Trophoblast cell (in vitro differentiated cells and primary cell): ENCODE data around the gene FRS3.
A peak's percentile ranks its signal among the peaks of the same experiment; 100 is the strongest.

Source experiments
- DNase-seq, 2 donors: peaks; one replicate each; pipeline ENCODE4 v3.0.0-alpha.2; 2016
- H2AFZ ChIP-seq: 2 replicates; pipeline ENCODE4 v1.6.1; 2013; ENCODE audit warnings: low read length, moderate library complexity, mild to moderate bottlenecking; ENCODE audit not compliant: insufficient read depth, poor library complexity
- H2AK5ac ChIP-seq: 2 replicates; pipeline ENCODE4 v1.6.1; 2013; ENCODE audit warnings: mild to moderate bottlenecking, low read length
- H2BK120ac ChIP-seq: 2 replicates; pipeline ENCODE4 v1.6.1; 2013; ENCODE audit warnings: low read length, mild to moderate bottlenecking, moderate library complexity; ENCODE audit not compliant: insufficient read depth, poor library complexity
- H2BK12ac ChIP-seq: 2 replicates; pipeline ENCODE4 v1.6.1; 2013; ENCODE audit warnings: mild to moderate bottlenecking, low read length, moderate library complexity
- H2BK5ac ChIP-seq: 2 replicates; pipeline ENCODE4 v1.6.1; 2013; ENCODE audit warnings: low read length, low read depth, moderate library complexity, mild to moderate bottlenecking; ENCODE audit not compliant: poor library complexity
- H3K14ac ChIP-seq: 2 replicates; pipeline ENCODE4 v1.6.1; 2013; ENCODE audit warnings: mild to moderate bottlenecking, low read length
- H3K18ac ChIP-seq: 2 replicates; pipeline ENCODE4 v1.6.1; 2013; ENCODE audit warnings: mild to moderate bottlenecking, low read length
- H3K23ac ChIP-seq: 2 replicates; pipeline ENCODE4 v1.6.1; 2013; ENCODE audit warnings: low read length
- H3K27ac ChIP-seq: 2 replicates; pipeline ENCODE4 v1.5.1; 2013; ENCODE audit warnings: low read depth, mild to moderate bottlenecking, inconsistent platforms, low read length, moderate library complexity
- H3K27me3 ChIP-seq: 2 replicates; pipeline ENCODE4 v1.6.1; 2013; ENCODE audit warnings: inconsistent platforms, mild to moderate bottlenecking, low read length, moderate library complexity; ENCODE audit not compliant: insufficient read depth
- H3K36me3 ChIP-seq, 2 experiments: 1 replicate in 1 of 2; 2 replicates in 1 of 2; pipeline ENCODE4 v1.6.1; 2013; ENCODE audit warnings: low read length in 2 of 2, mild to moderate bottlenecking in 2 of 2, moderate library complexity in 1 of 2; ENCODE audit not compliant: insufficient read depth in 2 of 2, control insufficient read depth in 1 of 2
- H3K4ac ChIP-seq: 2 replicates; pipeline ENCODE4 v1.6.1; 2013; ENCODE audit warnings: low read depth, mild to moderate bottlenecking, low read length, moderate library complexity
- H3K4me1 ChIP-seq, 2 experiments: 1 replicate in 1 of 2; 2 replicates in 1 of 2; pipeline ENCODE4 v1.6.1; 2013; ENCODE audit warnings: low read length in 2 of 2, mild to moderate bottlenecking in 2 of 2, moderate library complexity in 1 of 2; ENCODE audit not compliant: insufficient read depth in 2 of 2, control insufficient read depth in 1 of 2
- H3K4me2 ChIP-seq: 2 replicates; pipeline ENCODE4 v1.6.1; 2013; ENCODE audit warnings: inconsistent platforms, mild to moderate bottlenecking, low read length, moderate library complexity
- H3K4me3 ChIP-seq: 2 replicates; pipeline ENCODE4 v1.5.1; 2013; ENCODE audit warnings: mild to moderate bottlenecking, low read depth, low read length, inconsistent platforms
- H3K79me1 ChIP-seq: one replicate; pipeline ENCODE4 v1.6.1; 2013; ENCODE audit warnings: low read length
- H3K79me2 ChIP-seq: 2 replicates; pipeline ENCODE4 v1.6.1; 2013; ENCODE audit warnings: low read length, mild to moderate bottlenecking; ENCODE audit not compliant: control insufficient read depth, insufficient read depth, poor library complexity
- H3K9ac ChIP-seq: 2 replicates; pipeline ENCODE4 v1.6.1; 2013; ENCODE audit warnings: mild to moderate bottlenecking, low read length
- H3K9me3 ChIP-seq: 2 replicates; pipeline ENCODE4 v1.6.1; 2013; ENCODE audit warnings: low read depth, mild to moderate bottlenecking, control low read depth, inconsistent platforms, low read length; ENCODE audit not compliant: insufficient read depth
- H4K12ac ChIP-seq: 2 replicates; pipeline ENCODE4 v1.6.1; 2013; ENCODE audit warnings: low read depth, mild to moderate bottlenecking, low read length, moderate library complexity
- H4K8ac ChIP-seq: 2 replicates; pipeline ENCODE4 v1.6.1; 2013; ENCODE audit warnings: low read depth, mild to moderate bottlenecking, low read length, moderate library complexity
- H4K91ac ChIP-seq: one replicate; pipeline ENCODE4 v1.6.1; 2013; ENCODE audit warnings: low read depth, mild to moderate bottlenecking, low read length, moderate library complexity
- WGBS: extraction: QIAGEN DNeasy Blood & Tissue Kit; methylation state at CpG from one replicate; pipeline ENCODE4 v1.1.7; 2013; ENCODE audit warnings: missing lambda C conversion rate; ENCODE audit not compliant: insufficient read length, insufficient coverage; ENCODE audit errors: extremely low coverage; 5-methylcytosine and 5-hydroxymethylcytosine counted together

Gene FRS3

DNA sequence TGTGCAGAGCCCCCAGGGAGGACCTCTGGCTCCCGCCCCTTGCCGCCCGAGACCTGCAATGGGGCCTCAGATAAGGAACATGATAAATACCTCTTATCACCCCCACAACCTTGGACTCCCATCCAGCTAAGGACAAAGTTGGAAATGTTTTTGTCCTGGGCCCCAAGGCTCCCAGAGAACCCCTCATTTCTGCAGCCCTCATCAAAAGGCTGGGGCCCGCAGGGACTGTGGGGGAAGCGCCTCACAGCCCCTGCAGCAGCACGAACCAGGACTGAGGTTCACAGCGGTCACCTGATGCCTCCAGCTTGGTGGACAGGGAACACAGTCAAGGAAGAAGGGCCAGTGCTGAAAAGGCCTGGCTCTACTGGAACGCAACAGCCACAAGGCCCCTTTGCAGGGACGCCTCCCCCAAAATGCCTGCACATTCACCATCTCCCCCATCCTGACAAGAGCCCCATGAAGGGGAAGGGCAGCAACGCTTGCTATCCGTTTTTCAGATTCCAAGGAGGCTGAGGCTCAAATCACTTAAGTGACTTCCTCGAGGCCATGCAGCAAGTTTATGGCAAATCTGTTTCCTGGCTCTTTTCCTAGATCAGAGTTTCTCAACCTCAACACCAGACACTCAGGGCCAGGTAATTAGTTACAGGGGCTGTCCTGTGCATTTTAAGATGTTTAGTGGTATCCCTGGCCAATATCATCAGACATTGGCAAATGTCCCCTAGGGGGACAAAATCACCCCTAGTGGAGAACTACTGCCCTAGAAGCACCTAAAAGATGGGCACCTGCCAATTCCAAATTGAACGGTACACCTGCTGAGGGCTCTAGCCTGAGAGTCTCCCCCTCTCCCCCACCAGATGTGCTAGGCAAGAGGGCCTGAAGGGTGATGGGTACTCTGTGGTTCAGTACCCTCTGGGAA lies 54.9 kb downstream of the FRS3 start:
- no peak overlapping the region for H3K9ac ChIP-seq
- H2AK5ac ChIP-seq, result no peak overlapping the region
- no peak overlapping the region for H2BK12ac ChIP-seq
- H3K27me3 ChIP-seq, result no peaks in the 10 kb centered on the region
- no peak overlapping the region for H4K8ac ChIP-seq
- H3K27ac ChIP-seq, result no peak overlapping the region
- H2BK5ac ChIP-seq, result peak overlapping the region; percentile 7
- no CpG with 5 or more reads among the region's 13 CpGs for WGBS
- H3K14ac ChIP-seq, result peak overlapping the region; percentile 35
- no peak overlapping the region for H3K4ac ChIP-seq
- peaks cover 13% of the 10 kb centered on the region for H3K79me1 ChIP-seq
- no peak overlapping the region for H3K4me2 ChIP-seq
- DNase-seq, result no peak
- H3K36me3 ChIP-seq, result no peaks in the 10 kb centered on the region
- H4K12ac ChIP-seq, result no peak overlapping the region
- H3K4me3 ChIP-seq, result no peak overlapping the region
- H2BK120ac ChIP-seq, result no peak overlapping the region
- H3K23ac ChIP-seq, result no peak overlapping the region
- peak overlapping the region; percentile 18 for H2AFZ ChIP-seq
- no peaks in the 10 kb centered on the region for H3K9me3 ChIP-seq
- H4K91ac ChIP-seq, result peak overlapping the region; percentile 46
- peaks cover 3% of the 10 kb centered on the region for H3K79me2 ChIP-seq
- H3K4me1 ChIP-seq, result peaks cover 22 to 24% of the 10 kb centered on the region in 2 experiments
- H3K18ac ChIP-seq, result no peak overlapping the region

DNA sequence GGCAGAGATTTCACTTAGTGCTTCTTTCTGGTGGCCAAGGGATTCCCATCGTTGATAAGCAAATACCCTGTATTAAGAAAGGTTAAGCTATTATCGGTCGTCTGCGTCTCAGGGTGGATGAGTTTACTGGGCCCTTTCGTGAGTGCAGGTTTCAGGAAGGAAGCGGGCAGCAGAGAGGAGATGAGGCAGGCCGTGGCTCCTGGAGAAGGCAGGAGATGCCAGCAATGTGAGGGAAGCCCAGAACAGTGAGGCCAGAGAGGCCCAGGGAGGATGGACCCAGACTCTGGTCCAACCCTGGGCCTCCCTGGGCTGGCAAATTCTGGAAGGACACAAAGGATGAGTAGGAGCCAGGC lies 55.5 kb downstream of the FRS3 start:
- H4K91ac ChIP-seq, result peak overlapping the region; percentile 46
- H3K27ac ChIP-seq, result peak overlapping the region; percentile 22
- no peak overlapping the region for H4K12ac ChIP-seq
- no peak overlapping the region for H3K4me3 ChIP-seq
- peaks cover 25 to 28% of the 10 kb centered on the region in 2 experiments for H3K4me1 ChIP-seq
- H3K14ac ChIP-seq, result peak overlapping the region; percentile 35
- peak overlapping the region; percentile 56 for H3K18ac ChIP-seq
- H2BK12ac ChIP-seq, result peak overlapping the region; percentile 16
- no CpG with 5 or more reads among the region's 7 CpGs for WGBS
- H2AFZ ChIP-seq, result peak overlapping the region; percentile 18
- peaks cover 3% of the 10 kb centered on the region for H3K79me2 ChIP-seq
- H3K23ac ChIP-seq, result no peak overlapping the region
- no peaks in the 10 kb centered on the region for H3K27me3 ChIP-seq
- DNase-seq, result no peak
- peak overlapping the region; percentile 7 for H2BK5ac ChIP-seq
- H3K4ac ChIP-seq, result no peak overlapping the region
- no peak overlapping the region for H3K4me2 ChIP-seq
- H3K36me3 ChIP-seq, result no peaks in the 10 kb centered on the region
- peak overlapping the region; percentile 43 for H4K8ac ChIP-seq
- H2AK5ac ChIP-seq, result peak overlapping the region; percentile 74
- peak overlapping the region; percentile 57 for H2BK120ac ChIP-seq
- no peaks in the 10 kb centered on the region for H3K9me3 ChIP-seq
- no peak overlapping the region for H3K9ac ChIP-seq
- peaks cover 13% of the 10 kb centered on the region for H3K79me1 ChIP-seq

DNA sequence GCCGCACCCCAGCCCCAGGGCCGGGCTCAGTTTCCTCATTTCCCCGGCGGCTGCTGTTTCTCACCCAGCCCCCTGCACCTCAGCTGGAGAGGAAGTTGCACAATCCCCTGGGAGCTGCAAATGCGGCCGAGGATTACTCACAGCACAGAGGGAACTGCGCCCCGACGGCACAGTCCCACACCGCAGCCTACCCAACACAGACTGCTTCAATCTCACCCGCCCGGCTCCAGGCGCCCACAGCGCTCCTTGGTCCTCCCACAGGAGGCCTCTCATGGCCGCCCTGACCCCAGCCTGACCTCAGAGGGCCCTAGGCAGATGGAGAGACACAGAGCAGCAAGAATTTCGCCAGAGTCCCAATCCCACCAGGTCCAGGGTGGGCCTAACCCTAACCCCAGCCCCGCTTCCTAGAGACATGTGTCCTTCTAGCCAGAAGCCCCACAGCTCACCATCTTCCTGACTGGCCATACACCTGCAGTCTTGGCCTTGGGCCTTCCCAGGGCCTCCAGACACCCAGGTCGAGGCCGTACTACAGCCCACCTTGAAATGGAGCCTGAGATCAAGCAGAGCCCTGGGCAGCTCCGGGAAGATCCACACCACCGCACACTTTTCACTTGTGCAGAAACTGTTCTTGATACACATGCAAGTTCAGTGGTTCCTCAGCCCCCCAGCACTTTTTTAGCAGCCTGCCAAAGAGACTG lies 56.0 kb downstream of the FRS3 start:
- Histone ChIP-seq H3K9ac (no peak overlapping the region), H3K4me2 (peak overlapping the region; percentile 2), H3K36me3 (no peaks in the 10 kb centered on the region), H3K79me2 (peaks cover 3% of the 10 kb centered on the region), H2AK5ac (peak overlapping the region; percentile 8), H2BK120ac (peak overlapping the region; percentile 57), H4K12ac (peak overlapping the region; percentile 19), H3K4me1 (peaks cover 28 to 29% of the 10 kb centered on the region in 2 experiments), H3K4me3 (no peak overlapping the region), H3K27me3 (no peaks in the 10 kb centered on the region), H2BK5ac (peak overlapping the region; percentile 41), H4K91ac (peak overlapping the region; percentile 46), H3K23ac (no peak overlapping the region), H2AFZ (peak overlapping the region; percentile 21), H2BK12ac (peak overlapping the region; percentile 52), H3K4ac (no peak overlapping the region), H3K14ac (peak overlapping the region; percentile 57), H4K8ac (peak overlapping the region; percentile 47), H3K79me1 (peaks cover 13% of the 10 kb centered on the region), H3K27ac (peak overlapping the region; percentile 22), H3K9me3 (no peaks in the 10 kb centered on the region), H3K18ac (peak overlapping the region; percentile 22)
- WGBS, result no CpG with 5 or more reads among the region's 21 CpGs
- DNase-seq, result peak; percentile 65 to 74

DNA sequence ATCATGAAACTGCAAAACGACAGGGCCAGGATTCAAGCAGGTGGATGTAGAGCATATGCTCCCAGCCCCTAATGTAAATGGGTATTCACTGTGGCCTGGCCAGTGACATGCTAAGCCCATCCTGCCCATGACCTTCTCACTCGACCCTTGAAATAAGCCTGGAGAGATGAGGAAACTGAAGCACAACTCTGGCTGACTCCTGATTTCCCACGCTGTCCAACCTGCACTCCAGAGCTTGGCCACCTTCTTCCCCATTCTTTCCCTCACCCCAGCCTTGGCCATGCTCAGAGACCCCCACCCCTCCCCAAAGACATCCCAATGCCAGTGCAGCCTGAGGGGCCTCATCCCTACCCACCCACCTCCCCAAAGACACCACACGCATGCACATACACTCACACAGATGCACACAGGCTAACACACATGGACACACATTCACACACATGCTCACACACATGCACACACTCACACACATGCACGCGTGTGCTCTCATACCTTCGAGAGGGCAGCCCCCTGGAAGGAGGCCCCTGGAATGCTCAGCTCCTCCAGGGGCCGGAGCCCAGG lies 56.7 kb downstream of the FRS3 start:
- H4K8ac ChIP-seq, result peak overlapping the region; percentile 49
- no peak overlapping the region for H3K14ac ChIP-seq
- no peak overlapping the region for H2BK120ac ChIP-seq
- H2AFZ ChIP-seq, result peak overlapping the region; percentile 46
- peaks cover 3% of the 10 kb centered on the region for H3K79me2 ChIP-seq
- H2BK12ac ChIP-seq, result no peak overlapping the region
- no peak overlapping the region for H4K12ac ChIP-seq
- no peaks in the 10 kb centered on the region for H3K27me3 ChIP-seq
- peak overlapping the region; percentile 3 for H3K4ac ChIP-seq
- H3K4me3 ChIP-seq, result no peak overlapping the region
- no peaks in the 10 kb centered on the region for H3K36me3 ChIP-seq
- no peak overlapping the region for H2AK5ac ChIP-seq
- no CpG with 5 or more reads among the region's 8 CpGs for WGBS
- H3K18ac ChIP-seq, result peak overlapping the region; percentile 54
- no peak overlapping the region for H3K27ac ChIP-seq
- no peak overlapping the region for H3K9ac ChIP-seq
- H4K91ac ChIP-seq, result peak overlapping the region; percentile 45
- H3K4me2 ChIP-seq, result peak overlapping the region; percentile 2
- no peak overlapping the region for H3K23ac ChIP-seq
- H3K9me3 ChIP-seq, result no peaks in the 10 kb centered on the region
- H3K4me1 ChIP-seq, result peaks cover 30 to 31% of the 10 kb centered on the region in 2 experiments
- peaks cover 13% of the 10 kb centered on the region for H3K79me1 ChIP-seq
- H2BK5ac ChIP-seq, result no peak overlapping the region
- DNase-seq, result no peak
